ENCODE data around the gene DNAJC7.
"Not testable (repeated sequence)": the region's sequence is repeated elsewhere in the genome, so short reads cannot be mapped to it uniquely, and the experiment has no call there.

Gene DNAJC7

DNA sequence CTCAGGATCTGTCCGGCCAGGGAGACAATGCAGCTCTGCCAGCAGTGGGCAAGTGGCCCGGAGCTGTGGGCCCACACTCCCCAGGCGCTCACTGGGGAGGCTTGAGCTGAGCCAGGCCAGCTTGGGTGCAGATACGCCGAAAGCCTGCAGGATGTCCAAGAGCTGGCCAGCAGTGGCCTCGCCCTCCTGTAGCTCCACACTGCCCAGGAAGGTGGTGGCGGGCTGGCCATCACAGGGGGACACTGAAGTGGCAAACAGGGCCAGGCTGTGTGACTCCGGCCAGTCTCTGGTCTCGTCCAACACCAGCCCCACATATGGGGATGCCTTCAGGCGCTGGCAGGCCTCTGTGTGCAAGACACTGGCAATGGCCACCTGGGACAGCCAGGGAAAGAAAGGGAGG lies 23.6 kb upstream of the DNAJC7 start:
- DNase-seq (ENCODE audit: low spot score) = no peak

GRCh38 chr17:42039794-42040763 lies 22.8 kb upstream of the DNAJC7 start:
- no peak for DNase-seq (ENCODE audit: low spot score)

- DNase-seq (ENCODE audit: low spot score) = no peak
Observed at GRCh38 chr17:42038221-42038973, 21.2 kb upstream of the DNAJC7 start.

GRCh38 chr17:42034059-42034458 lies 16.8 kb upstream of the DNAJC7 start:
- DNase-seq (ENCODE audit: low spot score) = no peak

DNA sequence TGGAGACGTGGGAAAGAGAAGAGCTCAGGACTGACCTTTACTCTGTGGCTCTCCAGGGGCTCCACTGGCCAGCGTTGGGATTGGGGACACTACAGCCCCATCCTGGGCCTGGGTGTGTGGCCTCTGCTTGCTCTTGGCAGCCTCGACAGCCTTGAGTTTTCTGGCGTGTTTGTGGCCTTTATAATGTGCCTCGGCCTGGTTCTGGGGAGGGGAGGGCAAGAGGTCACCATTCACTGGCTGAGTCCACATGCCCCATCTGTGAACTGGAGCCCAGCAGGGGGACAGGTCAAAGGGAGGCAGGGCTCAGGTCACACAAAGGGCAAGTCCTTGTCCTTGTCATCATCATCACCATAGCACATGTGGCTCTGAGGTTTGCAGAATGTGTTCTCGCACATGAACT lies 14.3 kb upstream of the DNAJC7 start:
- DNase-seq (ENCODE audit: low spot score) = no peak

DNA sequence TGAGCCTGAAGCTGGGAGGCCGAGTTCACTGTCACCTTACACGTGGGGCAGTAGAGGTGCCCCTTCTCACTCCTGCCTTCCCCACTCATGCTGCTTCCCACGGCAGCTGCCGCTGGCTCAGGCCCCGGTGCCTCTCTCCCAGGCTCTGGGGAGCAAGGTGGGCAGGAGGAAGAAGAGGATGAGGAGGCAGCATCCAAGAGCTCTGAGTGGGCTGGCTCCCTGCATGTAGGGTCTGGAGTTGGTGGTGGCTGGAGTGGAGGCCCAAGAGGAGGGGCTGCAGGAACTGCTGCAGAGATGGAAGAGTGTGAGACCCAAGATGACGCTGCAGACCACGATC lies 11.5 kb upstream of the DNAJC7 start:
- DNase-seq (ENCODE audit: low spot score) = no peak

- DNase-seq (ENCODE audit: low spot score) = peak; percentile 86
Observed at GRCh38 chr17:42027961-42028790, 10.9 kb upstream of the DNAJC7 start.

DNA sequence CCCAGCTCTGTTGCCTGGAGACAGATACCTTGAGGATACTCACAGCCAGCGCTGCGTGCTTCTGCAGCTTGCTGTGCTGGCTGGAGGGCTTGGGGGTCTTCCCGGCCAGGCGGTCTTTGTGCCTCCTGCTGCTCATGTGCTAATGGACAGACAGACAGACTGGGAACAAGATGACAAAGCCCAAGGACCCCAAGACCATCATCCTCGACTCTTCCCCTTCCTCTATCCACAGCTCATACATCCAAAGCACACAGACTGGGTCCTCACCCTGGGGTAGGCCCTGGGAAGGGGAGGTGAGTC lies 10.3 kb upstream of the DNAJC7 start:
- DNase-seq (ENCODE audit: low spot score) = no peak

DNA sequence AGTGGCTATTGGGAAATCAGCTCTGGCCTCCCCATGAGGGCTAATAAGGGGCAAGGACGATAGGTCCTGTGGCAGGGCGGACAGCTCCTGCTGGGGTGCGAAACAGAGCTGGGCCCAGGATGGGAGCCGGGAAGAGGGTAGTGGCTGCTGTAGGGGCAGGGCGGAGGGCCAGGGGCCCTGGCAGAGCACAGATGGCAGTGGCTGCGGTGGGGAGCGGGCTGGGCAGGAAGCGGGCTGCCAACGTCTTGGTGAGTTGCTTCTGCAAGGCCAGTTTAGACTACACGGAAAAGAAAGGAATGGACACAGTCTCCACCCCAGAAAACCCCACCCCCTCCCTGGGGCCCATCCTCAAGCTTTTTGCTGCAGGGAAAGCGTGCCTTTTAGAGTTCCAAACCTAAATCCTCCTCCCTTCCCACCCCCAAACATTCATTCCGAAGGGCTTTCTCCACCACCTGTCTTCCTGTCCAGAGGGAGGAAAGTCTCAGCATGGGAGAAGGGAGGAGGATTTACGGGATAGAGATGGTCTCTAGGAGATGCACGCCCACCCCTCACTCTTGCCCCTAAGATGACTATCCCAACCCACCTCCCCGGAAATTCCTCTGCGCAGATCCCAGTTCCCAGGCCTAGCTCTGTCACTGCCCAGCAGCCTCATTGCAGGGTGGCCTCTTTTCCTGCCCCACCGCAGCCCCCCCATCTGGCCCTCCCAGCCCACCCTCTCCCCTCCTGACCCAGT lies 9.8 kb upstream of the DNAJC7 start:
- no peak for DNase-seq (ENCODE audit: low spot score)

DNA sequence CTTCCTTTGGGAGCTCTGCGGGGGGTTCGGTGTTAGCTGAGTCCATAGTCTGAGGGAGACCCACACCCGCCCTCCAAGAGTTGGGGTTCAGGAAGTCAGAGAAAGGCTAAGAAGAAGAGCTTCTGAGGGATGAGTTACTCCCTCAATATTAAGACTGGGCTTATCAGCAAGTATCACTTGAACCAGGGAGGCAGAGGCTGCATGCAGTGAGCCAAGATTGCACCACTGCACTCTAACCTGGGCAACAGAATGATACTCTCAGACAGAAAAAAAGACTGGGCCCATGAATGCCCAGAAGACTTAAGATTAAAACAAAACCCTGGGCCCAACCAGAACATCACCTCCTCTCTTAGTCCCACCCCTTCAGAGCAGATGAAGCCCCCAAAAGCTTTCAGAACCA lies 8.7 kb upstream of the DNAJC7 start:
- DNase-seq (ENCODE audit: low spot score) = no peak

DNA sequence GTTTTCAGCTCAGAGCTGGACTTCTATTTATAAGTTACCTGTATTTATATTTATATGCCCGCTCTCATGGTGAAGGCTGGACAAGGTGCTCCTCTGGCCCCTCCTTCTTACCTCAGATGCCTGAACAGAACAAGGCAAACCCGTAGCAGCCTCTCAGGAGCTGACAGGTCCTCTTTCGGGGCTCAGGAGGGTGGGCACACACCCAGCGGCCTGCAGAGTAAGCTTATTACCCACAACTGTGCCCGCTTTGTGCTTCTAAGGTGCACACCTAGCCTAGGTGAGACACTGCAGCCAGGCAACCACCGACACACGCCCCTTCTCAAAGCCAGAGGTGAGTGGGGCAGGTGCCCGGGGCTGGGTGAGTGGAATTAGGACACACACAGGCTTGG lies 7.9 kb upstream of the DNAJC7 start:
- no peak for DNase-seq (ENCODE audit: low spot score)

GRCh38 chr17:42023524-42024349 lies 6.5 kb upstream of the DNAJC7 start:
- no peak for DNase-seq (ENCODE audit: low spot score)

DNA sequence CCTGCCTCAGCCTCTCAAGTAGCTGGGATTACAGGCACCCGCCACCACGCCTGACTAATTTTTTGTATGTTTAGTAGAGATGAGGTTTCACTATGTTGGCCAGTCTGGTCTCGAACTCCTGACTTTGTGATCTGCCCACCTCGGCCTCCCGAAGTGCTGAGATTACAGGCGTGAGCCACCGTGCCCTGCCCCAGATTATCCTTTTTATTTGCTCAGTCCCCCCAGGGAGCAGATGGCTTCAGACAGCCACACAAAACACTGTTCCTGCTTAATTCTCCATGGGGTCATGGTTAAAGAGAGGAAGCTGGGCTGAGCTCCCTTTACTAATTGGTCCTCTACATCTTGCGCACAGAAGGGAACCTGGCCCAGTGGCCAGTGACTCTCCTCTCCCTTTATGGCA lies 3.6 kb upstream of the DNAJC7 start:
- not testable (repeated sequence) for DNase-seq (ENCODE audit: low spot score)

DNA sequence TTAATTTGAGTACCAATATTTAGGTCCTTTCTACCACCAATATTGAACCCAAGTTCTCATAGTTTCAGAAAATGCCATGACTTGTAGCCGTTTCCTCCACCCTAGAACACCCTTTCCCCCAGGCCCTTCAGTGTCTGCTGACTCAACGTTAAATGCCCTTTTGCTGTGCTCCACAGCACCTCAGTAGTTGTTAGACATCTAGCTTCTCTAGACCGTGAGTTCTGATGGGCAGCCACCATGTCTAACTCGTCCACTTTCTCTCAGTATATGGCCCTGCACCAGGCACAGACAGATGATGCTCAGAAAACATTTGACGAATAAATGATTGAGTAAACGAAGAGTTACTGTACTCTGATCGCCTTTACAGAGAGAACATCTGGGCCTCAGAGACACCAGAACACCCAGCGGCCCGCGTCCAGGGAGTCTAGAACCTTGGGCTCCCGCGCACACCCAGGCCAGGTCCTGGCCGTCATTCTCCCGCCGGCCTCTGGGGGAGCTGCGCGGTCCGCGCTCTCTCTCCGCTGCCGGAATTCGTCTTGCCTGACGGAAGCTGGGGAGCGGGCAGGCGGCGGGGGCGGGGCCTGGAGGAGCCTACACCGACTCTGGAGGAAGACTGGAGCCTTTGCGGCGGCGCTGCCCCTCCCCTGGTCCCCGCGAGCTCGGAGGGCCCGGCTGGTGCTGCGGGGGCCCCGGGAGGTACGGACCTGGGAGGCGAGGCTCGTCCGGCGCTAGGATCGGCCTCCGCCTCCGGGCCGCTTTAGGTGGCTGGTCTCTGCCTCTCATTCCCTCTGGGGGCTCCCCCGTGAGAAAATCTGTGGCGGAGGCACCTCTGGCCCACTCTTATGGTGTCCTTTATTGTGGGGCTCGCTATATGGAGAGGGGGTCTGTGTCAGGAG lies 2.5 kb upstream of the DNAJC7 start, which contains the start of gene NKIRAS2:
TSS of gene NKIRAS2 (plus strand) at position 582 of the 896 bp plus-strand sequence. CDS start 1,488 bp downstream, outside the sequence.
- DNase-seq (ENCODE audit: low spot score) = peak; percentile 87

- no peak for DNase-seq (ENCODE audit: low spot score)
Observed at GRCh38 chr17:42018988-42019387, 1.7 kb upstream of the DNAJC7 start.

GRCh38 chr17:42018339-42018738 lies 1.1 kb upstream of the DNAJC7 start:
- no peak for DNase-seq (ENCODE audit: low spot score)

DNA sequence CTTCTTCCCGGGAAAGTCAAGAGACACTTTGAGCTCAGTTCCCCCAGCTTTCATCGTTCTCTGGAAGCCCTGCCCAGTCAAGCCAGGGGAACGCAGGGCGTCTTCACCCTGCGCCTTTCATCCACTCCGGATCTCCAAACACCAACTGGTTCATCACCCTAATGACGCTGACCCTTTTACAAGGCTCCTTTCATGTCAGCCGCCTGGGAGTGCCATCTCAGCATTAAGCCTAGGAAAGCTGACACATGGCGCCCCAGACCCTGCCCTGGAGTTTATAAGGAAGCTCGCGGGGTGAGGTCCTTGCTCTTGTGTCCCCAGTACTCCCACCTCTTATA lies 594 bp upstream of the DNAJC7 start:
- no peak for DNase-seq (ENCODE audit: low spot score)

GRCh38 chr17:42016411-42016831 lies 818 bp downstream of the DNAJC7 start:
- no peak for DNase-seq (ENCODE audit: low spot score)

DNA sequence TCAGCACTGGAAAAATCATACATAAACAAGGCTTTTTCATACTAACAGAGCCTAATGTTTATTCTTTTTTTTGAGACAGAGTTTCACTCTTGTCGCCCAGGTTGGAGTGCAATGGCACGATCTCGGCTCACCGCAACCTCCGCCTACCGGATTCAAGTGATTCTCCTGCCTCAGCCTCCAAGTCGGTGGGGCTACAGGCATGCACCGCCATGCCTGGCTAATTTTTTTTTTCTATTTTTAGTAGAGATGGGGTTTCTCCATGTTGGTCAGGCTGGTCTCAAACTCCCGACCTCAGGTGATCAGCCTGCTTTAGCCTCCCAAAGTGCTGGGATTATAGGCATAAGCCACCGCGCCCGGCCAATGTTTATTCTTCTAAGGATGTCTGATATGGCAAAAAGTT lies 3.5 kb downstream of the DNAJC7 start:
- DNase-seq (ENCODE audit: low spot score) = not testable (repeated sequence)

All from SK-N-DZ (cell line).